CD4-positive, alpha-beta T cell treated with Interleukin-15 for 4 hours (primary cell): ENCODE results near the gene USP22.
"Not testable (repeated sequence)": the region's sequence is repeated elsewhere in the genome, so short reads cannot be mapped to it uniquely, and the experiment has no call there.

Experiments used
- DNase-seq: peaks from one replicate; pipeline ENCODE4 v3.0.0-alpha.2; 2020; ENCODE audit warnings: low spot score

USP22 gene

GRCh38 chr17:21042458-21043295 is at the start of gene USP22:
USP22 (minus strand) TSS chr17:21043011; CDS start chr17:21042835, 176 bp downstream.
- DNase-seq, result no peak

DNA sequence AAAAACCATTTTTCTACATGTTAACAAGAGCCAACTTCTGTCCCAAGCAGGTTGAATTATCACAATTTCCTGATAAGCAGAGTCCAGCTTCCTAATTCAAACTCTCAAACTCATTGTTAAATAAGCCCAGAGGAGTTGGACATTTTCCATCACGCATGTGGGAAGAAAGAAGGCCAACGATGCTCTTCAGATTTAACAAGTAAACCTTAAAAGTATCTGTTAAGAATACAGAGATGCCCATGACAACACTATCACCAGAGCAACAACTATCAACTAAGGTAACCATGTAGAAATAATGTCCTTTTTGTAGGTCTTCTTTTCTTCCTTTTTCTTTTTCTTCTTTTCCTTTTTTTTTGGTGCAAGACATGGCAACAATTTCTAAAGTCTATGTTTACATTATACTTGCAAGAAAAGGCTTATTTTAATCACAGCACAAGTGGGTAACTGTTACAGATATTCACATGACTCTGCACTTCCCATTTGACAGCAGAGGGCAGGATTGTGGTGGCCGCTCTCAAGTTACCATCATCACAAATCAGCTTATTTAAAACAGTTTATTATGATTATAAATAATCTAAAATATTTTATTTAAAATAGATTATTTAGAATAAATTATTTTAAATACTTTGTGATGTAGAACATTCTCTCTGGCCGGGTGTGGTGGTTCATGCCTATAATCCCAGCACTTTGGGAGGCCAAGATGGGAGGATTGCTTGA is 48.2 kb upstream of the USP22 start:
- DNase-seq, result no peak

DNA sequence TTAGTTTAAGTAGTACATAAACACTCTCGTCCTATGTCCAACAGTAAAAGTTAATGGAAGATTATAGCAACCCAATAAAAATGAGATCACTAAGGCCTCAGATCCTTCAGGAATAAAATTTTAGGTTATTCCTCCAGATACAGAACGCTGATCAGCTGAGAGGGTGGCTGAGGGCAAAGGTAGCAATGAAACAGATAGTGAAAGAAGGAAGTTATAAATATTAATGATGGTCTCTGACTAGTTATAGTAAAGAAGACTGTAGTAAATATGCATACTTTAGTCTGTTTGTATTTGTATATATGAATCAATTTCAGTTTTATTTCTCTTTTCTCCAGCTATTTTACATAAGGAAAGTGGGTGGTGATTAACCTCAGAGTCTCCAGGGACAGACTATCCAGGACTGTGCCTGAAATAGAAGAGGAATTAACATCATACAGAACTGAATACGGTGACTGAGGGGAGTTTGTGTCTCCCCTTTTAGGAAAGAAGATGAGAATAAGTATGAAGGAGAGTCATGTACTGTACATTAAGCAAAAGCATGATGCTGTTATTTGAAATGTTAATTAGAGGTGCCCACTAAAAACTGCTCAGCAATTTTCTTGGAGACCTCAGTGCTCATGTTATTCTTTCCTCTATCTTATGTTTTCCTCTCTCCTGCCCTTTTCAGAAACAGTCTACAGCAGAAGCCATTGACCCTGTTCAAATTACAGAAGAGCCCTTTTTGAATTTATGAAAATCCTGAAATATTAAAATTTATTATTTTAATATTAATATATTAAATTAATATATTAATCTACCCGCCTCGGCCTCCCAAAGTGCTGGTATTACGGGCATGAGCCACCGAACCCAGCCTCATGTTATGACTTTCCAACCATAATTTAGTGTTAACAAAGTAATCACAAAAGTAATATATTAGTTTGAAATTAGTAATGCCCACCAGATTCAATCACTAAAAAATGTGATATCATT is 47.4 kb upstream of the USP22 start:
- no peak for DNase-seq

GRCh38 chr17:21089145-21089544 is 46.3 kb upstream of the USP22 start:
- no peak for DNase-seq

DNA sequence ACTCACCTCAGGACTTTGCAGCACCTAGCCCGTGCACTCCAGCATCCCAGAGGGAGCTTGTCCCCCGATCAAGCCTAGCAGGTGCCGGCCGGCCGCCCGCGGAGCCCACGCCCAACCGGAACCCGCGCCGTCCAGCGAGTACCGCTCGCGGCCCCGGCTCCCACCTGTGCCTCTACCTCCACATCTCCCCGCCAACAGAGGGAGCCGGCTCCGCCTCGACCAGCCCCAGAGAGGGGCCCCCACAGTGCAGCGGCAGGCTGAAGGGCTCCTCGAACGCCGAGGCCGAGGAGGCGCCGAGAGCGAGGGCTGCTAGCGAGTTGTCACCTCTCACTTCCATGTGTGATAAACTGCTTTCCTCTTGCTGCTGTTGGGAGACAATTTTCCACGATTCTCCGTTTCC is 42.9 kb upstream of the USP22 start:
- no peak for DNase-seq

DNA sequence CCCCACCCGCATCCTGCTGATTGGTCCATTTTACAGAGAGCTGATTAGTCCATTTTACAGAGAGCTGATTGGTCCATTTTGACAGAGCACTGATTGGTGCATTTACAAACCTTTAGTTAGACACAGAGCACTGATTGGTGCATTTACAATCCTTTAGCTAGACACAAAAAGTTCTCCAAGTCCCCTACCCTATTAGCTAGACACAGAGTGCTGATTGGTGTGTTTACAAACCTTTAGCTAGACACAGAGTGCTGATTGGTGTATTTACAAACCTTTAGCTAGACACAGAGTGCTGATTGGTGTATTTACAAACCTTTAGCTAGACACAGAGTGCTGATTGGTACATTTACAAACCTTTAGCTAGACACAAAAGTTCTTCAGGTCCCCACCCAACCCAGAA is 42.5 kb upstream of the USP22 start:
- not testable (repeated sequence) for DNase-seq

- DNase-seq, result no peak
Observed at GRCh38 chr17:21082001-21082436, 39.2 kb upstream of the USP22 start.

GRCh38 chr17:21079196-21079595 is 36.4 kb upstream of the USP22 start:
- no peak for DNase-seq

DNA sequence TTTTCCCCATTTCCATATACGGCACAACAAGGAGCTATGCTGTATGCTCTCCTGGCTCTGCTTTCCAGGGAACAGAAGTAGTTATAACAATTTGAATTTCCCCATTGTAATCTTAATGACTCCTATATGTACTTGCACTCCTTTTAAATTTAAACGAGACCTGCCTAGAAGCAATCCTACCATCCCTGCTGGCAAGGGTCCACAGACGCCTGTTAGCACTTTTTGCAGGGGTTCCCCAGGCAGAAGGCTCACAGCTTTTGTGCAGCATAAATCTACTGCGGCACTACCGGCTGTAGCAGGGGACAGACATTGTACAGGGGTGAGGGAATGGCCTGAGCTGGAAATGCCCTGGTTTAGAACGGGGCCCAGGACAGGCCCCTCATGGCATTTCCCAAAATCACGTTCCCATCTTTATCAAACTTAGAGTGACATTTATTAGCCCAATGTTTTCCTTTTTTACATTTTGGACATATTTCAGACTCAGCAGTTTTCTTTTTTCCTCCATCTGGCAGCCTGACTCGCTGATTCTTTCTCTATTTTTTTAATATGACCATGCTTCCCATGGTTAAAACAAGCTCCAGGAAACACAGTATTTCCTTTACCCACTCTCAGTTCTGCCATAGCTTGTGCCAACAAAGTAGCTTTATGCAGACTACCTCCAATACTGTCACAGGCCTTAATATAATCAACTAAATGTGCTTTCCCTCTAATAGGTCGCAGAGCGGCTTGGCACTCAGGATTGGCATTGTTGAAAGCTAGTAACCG is 35.4 kb upstream of the USP22 start:
- DNase-seq, result no peak

DNA sequence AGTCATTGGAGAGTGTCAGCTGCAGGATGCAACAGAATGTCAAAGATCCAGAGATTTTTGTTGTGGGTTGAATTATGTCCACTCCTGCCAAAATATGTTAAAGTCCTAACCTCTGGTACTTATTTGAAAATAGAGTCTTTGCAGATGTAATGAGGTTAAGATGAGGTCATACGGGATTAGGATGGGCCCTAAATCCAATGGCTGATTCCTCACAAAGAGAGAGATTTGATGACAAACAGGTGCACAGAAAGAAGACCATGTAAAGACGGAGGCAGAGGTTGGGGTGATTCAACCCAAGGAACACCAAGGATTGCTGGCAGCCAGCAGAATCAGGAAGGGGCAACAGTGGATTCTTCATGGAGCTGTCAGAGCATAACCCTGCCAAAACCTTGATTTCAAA is 34.5 kb upstream of the USP22 start:
- no peak for DNase-seq

- no peak for DNase-seq
Observed at GRCh38 chr17:21076242-21076641, 33.4 kb upstream of the USP22 start.

- no peak for DNase-seq
Observed at GRCh38 chr17:21075739-21076085, 32.9 kb upstream of the USP22 start.

DNA sequence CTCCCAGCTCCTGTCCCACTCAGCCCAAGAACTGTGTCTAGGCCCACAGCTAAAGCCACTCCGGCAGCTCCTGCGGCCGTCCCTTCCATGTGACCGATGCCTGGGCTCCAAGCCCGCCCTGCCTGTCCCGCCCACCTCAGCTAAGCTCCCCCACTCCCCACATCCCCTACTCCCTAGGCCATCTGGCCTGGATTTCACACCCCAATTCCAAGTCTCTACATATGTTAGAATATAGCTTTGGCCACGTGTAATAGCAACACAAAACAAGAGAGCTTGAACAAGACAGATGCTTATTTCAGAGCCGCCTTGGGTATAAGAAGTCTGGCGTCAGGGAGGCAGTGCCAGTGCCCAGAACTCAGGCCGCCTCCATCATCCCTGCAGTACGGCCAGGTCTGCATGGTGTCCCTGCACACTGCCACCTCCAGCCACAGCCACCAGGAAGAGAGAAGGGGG is 30.0 kb upstream of the USP22 start:
- no peak for DNase-seq

DNA sequence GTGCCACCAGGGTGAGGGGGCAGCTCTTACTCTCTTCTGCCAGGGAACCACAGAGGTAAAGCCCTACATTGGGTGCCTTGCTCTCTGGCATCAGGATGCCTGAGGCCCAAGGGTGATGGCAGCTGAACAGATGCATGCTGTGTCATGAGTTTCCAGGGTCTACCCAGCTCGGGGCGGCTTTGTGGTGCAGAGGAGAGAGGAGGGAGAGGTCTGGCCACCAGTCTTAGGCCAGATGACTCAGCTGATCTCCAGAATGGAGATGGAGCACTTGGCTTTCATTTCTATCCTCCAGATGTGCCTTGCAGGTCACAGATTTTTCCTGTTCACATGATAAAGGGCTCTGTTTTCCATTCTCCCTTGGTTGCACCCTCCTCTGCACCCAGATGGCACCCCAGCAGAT is 23.6 kb upstream of the USP22 start:
- DNase-seq, result no peak

GRCh38 chr17:21061971-21062526 is 19.2 kb upstream of the USP22 start:
- DNase-seq, result no peak

DNA sequence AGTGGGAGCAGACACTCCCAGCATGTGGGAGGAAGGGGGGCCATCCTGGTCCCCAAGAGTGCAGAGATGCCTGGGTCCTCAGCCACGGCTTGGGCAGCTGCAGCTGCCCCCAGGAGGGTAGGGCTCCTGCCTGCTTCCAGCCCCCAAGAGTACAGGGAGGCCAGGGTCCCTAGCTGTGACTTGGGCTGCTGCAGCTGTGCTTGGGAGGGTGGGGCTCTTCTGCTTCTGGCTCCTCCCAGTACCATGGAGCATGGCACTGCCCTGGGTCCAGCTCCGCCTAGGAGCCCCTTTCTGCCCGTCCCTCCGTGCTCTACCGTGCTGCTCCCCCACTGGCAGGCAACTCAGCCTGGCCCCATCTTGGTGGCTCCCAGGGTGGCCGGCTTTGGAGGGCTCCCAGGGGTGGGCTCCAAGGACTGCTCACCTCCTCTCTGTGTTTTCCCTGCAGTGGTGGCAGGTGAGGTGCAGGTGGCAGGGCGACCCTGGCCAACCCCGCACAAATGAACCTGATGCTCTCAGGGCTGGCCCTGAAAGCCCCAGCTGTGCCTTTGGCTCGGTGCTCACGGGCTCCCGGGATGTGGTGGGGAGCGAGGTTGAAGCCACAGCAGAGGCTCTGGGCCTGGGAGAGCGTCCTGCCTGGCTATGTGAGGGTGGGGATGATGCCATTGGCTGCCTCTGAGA is 18.5 kb upstream of the USP22 start:
- no peak for DNase-seq

DNA sequence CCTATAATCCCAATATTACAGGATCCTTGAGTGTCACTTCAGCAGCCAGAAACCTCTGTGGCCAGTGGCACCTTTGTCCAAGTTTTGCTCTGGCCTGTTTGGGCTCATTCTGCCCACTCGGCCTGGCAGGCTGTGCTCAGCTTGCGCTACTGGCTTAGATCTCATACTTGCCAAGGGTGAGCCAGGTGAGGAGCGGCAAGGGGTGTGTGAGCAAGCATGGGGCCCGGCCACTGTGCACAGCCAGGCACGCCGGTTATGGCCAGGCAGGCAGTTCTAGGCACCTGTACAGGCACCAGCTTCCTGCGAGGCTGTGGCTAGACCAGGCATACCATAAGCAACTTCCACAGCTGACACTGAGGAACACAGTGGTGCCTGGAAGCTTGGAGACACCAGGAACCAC is 16.9 kb upstream of the USP22 start:
- DNase-seq, result no peak

GRCh38 chr17:21058098-21058893 is 15.5 kb upstream of the USP22 start:
- no peak for DNase-seq

DNA sequence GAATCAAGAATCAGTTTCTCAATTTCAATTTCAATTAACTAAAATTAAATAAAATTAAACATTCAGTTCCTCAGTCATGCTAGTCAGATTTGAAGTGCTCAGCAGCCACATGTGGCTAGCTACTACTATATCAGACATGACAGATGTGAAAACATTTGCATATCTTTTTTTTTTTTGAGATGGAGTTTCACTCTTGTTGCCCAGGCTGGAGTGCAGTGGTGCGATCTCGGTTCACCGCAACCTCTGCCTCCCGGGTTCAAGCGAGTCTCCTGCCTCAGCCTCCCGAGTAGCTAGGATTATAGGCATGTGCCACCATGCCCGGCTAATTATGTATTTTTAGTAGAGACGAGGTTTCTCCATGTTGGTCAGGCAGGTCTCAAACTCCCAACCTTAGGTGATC is 10.2 kb upstream of the USP22 start:
- not testable (repeated sequence) for DNase-seq

DNA sequence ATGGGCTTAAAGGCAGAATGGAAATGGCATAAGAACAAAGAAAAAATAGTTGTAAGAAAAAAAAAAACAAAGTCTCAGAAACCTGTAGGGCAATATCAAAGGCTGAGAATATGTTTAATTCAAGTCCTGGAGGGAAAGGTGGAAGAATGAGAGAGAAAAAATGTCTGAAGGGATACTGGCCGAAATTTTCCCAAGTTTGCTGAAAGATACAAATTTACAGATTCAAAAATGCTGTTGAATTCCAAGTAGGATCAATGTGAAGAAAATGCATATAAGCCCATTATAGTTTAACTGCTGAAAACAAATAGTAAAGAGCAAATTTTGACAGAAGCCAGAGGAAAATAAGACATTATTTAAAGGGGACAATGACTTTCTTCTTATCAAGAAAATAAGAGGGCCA is 6.6 kb upstream of the USP22 start:
- DNase-seq, result no peak
